ENCODE results near the gene TBC1D2.
A peak's percentile ranks its signal among the peaks of the same experiment; 100 is the strongest.

TBC1D2 gene

DNA sequence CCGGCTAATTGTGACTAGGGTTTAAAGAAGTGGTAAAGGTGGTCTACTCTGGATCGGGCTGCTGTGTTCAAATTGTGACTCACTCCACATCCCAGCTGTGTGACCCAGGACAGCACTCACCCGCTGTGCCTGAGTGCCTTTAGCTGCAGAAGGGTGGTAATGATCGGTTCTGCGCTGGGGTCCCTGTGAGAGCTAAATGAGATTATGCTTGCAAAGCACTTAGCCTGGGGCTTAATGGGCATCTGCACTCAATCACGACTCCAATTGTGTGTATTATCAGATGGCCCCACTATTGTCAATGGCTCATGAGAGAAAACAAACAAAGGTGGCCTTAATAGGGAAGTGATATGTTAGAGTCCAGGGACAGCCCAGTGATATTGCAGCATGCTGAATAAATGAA lies 25.1 kb upstream of the TBC1D2 start:
- TF ChIP-seq, protein P1, sequence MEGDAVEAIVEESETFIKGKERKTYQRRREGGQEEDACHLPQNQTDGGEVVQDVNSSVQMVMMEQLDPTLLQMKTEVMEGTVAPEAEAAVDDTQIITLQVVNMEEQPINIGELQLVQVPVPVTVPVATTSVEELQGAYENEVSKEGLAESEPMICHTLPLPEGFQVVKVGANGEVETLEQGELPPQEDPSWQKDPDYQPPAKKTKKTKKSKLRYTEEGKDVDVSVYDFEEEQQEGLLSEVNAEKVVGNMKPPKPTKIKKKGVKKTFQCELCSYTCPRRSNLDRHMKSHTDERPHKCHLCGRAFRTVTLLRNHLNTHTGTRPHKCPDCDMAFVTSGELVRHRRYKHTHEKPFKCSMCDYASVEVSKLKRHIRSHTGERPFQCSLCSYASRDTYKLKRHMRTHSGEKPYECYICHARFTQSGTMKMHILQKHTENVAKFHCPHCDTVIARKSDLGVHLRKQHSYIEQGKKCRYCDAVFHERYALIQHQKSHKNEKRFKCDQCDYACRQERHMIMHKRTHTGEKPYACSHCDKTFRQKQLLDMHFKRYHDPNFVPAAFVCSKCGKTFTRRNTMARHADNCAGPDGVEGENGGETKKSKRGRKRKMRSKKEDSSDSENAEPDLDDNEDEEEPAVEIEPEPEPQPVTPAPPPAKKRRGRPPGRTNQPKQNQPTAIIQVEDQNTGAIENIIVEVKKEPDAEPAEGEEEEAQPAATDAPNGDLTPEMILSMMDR (IDR thresholded peaks at IDR 0.05; ENCODE audit: insufficient read depth, low read length) = no peak
- TF ChIP-seq SPI1 (IDR thresholded peaks at IDR 0.05; ENCODE audit: borderline replicate concordance, low read depth) = peak; percentile 2; the same call in 1 of the 2 replicates
- no peak for DNase-seq (ENCODE audit: low read depth in 1 of 2, low spot score in 1 of 2)
- Histone ChIP-seq H3K27me3 (ENCODE audit: insufficient read depth, poor library complexity, severe bottlenecking) (no peaks in the 10 kb centered on the region), H3K27ac (replicated peaks) (no peak overlapping the region), H3K4me3 (replicated peaks; ENCODE audit: insufficient read depth, low read length) (no peak overlapping the region)

- no peak for DNase-seq (ENCODE audit: low read depth in 1 of 2, low spot score in 1 of 2)
- Histone ChIP-seq H3K27me3 (ENCODE audit: insufficient read depth, poor library complexity, severe bottlenecking) (no peaks in the 10 kb centered on the region), H3K27ac (replicated peaks) (no peak overlapping the region), H3K4me3 (replicated peaks; ENCODE audit: insufficient read depth, low read length) (no peak overlapping the region)
- TF ChIP-seq GABPA (IDR thresholded peaks at IDR 0.05; ENCODE audit: low read depth) (no peak), POLR2AphosphoS5 (IDR thresholded peaks at IDR 0.05; ENCODE audit: low read depth) (no peak), SPI1 (IDR thresholded peaks at IDR 0.05; ENCODE audit: borderline replicate concordance, low read depth) (no peak)
- TF ChIP-seq, protein P2, sequence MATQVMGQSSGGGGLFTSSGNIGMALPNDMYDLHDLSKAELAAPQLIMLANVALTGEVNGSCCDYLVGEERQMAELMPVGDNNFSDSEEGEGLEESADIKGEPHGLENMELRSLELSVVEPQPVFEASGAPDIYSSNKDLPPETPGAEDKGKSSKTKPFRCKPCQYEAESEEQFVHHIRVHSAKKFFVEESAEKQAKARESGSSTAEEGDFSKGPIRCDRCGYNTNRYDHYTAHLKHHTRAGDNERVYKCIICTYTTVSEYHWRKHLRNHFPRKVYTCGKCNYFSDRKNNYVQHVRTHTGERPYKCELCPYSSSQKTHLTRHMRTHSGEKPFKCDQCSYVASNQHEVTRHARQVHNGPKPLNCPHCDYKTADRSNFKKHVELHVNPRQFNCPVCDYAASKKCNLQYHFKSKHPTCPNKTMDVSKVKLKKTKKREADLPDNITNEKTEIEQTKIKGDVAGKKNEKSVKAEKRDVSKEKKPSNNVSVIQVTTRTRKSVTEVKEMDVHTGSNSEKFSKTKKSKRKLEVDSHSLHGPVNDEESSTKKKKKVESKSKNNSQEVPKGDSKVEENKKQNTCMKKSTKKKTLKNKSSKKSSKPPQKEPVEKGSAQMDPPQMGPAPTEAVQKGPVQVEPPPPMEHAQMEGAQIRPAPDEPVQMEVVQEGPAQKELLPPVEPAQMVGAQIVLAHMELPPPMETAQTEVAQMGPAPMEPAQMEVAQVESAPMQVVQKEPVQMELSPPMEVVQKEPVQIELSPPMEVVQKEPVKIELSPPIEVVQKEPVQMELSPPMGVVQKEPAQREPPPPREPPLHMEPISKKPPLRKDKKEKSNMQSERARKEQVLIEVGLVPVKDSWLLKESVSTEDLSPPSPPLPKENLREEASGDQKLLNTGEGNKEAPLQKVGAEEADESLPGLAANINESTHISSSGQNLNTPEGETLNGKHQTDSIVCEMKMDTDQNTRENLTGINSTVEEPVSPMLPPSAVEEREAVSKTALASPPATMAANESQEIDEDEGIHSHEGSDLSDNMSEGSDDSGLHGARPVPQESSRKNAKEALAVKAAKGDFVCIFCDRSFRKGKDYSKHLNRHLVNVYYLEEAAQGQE (IDR thresholded peaks at IDR 0.05; ENCODE audit: insufficient replicate concordance, low read depth) = no peak
- TF ChIP-seq, protein P1 (IDR thresholded peaks at IDR 0.05; ENCODE audit: insufficient read depth, low read length) = no peak
These were observed 24.7 kb upstream of the TBC1D2 start for GRCh38 chr9:98280162-98280561.

DNA sequence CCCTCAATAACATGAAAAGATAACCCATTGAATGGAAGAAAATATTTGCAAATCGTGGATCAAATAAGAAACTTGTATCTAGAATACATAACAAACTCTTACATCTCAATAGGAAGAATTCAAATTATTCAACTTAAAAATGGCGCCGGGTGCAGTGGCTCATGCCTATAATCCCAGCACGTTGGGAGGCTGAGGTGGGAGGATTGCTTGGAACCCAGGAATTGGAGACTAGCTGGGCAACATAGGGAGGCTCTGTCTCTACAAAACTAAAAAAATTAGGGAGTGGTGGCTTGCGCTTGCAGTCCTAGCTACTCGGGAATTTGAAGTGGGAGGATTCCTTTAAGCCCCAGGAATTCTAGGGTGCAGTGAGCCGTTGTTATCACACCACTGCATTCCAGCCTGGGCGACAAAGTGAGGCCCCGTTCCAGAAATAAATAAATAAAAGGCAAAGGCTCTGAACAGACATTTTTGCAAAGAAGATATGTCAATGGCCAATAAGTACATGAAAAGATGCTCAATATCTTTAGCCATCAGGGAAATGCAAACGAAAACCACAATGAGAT lies 21.5 kb upstream of the TBC1D2 start:
- DNase-seq (ENCODE audit: low read depth in 1 of 2, low spot score in 1 of 2) = no peak
- no peaks in the 10 kb centered on the region for H3K27me3 ChIP-seq (ENCODE audit: insufficient read depth, poor library complexity, severe bottlenecking)
- TF ChIP-seq SPI1 (IDR thresholded peaks at IDR 0.05; ENCODE audit: borderline replicate concordance, low read depth) (no peak), GABPA (IDR thresholded peaks at IDR 0.05; ENCODE audit: low read depth) (no peak), POLR2AphosphoS5 (IDR thresholded peaks at IDR 0.05; ENCODE audit: low read depth) (no peak)
- TF ChIP-seq, protein P2 (IDR thresholded peaks at IDR 0.05; ENCODE audit: insufficient replicate concordance, low read depth) = no peak
- TF ChIP-seq, protein P1 (IDR thresholded peaks at IDR 0.05; ENCODE audit: insufficient read depth, low read length) = no peak
- H3K4me3 ChIP-seq (replicated peaks; ENCODE audit: insufficient read depth, low read length) = no peak overlapping the region
- no peak overlapping the region for H3K27ac ChIP-seq (replicated peaks)

- TF ChIP-seq, protein P2 (IDR thresholded peaks at IDR 0.05; ENCODE audit: insufficient replicate concordance, low read depth) = no peak
- no peak for TF ChIP-seq POLR2AphosphoS5 (IDR thresholded peaks at IDR 0.05; ENCODE audit: low read depth)
- TF ChIP-seq GABPA (IDR thresholded peaks at IDR 0.05; ENCODE audit: low read depth) = no peak
- TF ChIP-seq, protein P1 (IDR thresholded peaks at IDR 0.05; ENCODE audit: insufficient read depth, low read length) = no peak
- no peak overlapping the region for H3K27ac ChIP-seq (replicated peaks)
- DNase-seq (ENCODE audit: low read depth in 1 of 2, low spot score in 1 of 2) = no peak
- no peaks in the 10 kb centered on the region for H3K27me3 ChIP-seq (ENCODE audit: insufficient read depth, poor library complexity, severe bottlenecking)
- H3K4me3 ChIP-seq (replicated peaks; ENCODE audit: insufficient read depth, low read length) = no peak overlapping the region
These were observed 19.7 kb upstream of the TBC1D2 start for GRCh38 chr9:98275159-98275558.

Measured in HL-60 (cell line).